Femur (tissue), 1 donor: ENCODE measurements around the gene WDR18.
"Not testable (repeated sequence)": the region's sequence is repeated elsewhere in the genome, so short reads cannot be mapped to it uniquely, and the experiment has no call there.

Source experiments
- DNase-seq: peaks from one replicate; pipeline ENCODE4 v3.0.0-alpha.2; 2017

Gene WDR18

GRCh38 chr19:950352-951066 is 33.6 kb upstream of the WDR18 start:
- no peak for DNase-seq

DNA sequence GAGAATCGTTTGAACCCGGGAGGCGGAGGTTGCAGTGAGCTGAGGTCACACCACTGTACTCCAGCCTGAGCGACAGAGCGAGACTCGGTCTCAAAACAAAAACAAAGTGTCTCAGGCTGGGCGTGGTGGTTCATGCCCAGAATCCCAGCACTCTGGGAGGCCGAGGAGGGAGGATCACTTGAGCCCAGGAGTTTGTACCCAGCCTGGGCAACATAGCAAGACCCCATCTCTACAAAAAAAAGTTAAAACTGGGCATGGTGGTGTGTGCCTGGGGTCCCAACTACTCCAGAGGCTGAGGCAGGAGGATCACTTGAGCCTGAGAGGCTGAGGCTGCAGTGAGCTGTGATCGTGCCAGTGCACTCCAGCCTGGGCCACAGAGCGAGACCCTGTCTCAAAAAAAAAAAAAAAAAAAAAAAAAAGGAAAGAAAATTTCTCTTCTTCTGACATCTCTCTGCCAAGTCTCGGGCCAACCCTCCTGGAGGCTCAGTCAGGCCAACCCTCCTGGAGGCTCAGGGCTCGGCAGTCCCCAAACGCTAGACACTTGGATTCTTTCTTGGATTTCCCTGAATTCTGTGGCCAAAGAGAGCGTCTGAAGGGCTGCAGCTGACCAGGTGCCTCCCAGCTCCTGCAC is 32.0 kb upstream of the WDR18 start:
- no peak for DNase-seq

DNA sequence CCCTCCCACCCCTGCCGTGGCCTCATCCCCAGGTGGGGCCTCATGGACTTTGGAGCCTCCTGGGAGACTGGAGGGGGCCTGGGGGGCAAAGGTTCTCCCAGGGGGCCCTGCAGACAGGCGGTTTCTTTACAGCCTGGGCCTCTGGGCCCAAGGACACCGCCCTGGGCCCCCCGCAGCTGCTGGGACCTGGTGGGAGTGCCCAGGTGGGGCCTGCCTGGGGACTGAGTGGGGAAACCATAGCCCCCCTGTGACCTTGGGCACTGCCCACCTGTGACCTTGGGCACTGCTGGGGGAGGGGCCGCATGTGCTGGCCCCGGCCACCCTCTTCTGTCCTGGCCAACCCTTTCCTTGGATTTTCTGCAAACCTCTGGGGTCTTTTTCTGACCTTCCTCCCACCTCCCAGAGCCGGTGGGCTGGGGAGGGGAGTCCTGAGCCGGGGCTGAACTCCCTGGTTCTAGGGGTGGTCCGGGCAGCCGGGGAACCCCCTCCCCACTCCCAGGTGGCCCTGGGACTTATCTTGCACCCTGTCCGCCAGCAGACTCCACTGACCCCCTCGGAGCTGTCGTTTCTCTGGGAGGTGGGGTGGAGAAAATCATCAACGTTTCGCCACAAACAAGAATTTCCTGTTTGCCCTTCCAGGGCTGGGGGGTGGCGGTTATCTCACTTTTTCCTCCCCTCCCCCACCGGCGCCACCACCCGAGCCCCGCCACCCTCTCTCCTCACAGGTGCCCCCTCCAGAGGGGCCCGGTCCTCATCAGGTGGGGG is 31.3 kb upstream of the WDR18 start:
- DNase-seq: no peak

GRCh38 chr19:953445-954271 is 30.5 kb upstream of the WDR18 start:
- no peak for DNase-seq

DNA sequence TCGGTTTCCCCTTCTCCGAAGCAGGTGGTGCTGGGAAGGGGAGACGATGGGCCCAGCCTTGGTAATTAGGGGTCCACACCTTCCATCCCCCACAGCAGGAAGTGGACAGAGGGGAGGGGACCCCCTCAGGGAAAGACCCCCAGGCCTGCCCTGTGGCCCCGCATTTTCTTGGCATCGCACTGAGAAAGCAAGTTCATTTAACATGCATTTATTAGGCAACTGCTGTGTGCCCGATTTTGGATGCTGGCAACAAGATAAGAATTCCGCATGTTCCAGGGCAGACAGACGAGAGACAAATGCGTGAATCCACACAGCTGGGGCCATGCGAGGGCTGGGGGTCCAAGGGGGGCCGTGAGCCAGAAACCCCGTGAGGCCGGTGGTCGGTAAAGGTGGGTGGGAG is 29.9 kb upstream of the WDR18 start:
- no peak for DNase-seq

- no peak for DNase-seq
Observed at GRCh38 chr19:954672-955494, 29.3 kb upstream of the WDR18 start.

- DNase-seq: no peak
Observed at GRCh38 chr19:955803-956765, 28.1 kb upstream of the WDR18 start.

DNA sequence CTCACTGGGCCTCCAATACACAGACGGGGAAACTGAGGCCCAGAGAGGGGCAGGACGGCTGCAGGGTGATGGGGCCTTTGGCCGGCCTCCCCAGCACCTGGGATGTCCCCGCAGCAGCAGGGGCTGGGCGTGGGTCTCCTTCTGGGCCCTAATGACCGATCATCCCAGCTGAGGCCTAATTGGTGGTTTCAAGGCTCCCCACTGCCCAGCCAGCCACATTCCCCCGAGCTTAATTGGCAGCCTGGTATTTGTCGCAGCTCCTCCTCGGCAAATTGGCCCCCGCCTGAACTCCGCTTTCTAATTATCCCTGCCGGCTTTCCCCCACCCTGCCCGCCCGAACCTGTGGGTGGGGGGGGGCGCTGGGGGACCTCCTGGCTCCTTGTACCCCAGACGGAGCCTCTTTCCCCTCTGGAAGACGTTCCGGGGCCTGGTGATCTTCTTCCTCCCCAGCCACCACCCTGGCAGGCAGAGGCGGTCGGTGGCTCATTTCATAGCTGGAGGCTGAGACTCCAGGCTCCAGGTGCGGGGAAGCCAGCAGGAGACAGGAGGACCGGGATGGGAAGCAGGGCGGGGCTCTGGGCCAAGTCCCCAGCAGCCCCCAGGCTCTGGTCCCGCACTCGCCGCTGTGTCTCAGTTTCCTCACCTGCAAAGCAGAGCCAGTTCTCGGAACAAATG is 27.2 kb upstream of the WDR18 start:
- no peak for DNase-seq

GRCh38 chr19:957578-957977 is 26.6 kb upstream of the WDR18 start:
- not testable (repeated sequence) for DNase-seq

GRCh38 chr19:958967-959855 is 24.9 kb upstream of the WDR18 start:
- no peak for DNase-seq

GRCh38 chr19:960020-960419 is 24.1 kb upstream of the WDR18 start:
- no peak for DNase-seq

GRCh38 chr19:960601-960938 is 23.6 kb upstream of the WDR18 start:
- no peak for DNase-seq

DNA sequence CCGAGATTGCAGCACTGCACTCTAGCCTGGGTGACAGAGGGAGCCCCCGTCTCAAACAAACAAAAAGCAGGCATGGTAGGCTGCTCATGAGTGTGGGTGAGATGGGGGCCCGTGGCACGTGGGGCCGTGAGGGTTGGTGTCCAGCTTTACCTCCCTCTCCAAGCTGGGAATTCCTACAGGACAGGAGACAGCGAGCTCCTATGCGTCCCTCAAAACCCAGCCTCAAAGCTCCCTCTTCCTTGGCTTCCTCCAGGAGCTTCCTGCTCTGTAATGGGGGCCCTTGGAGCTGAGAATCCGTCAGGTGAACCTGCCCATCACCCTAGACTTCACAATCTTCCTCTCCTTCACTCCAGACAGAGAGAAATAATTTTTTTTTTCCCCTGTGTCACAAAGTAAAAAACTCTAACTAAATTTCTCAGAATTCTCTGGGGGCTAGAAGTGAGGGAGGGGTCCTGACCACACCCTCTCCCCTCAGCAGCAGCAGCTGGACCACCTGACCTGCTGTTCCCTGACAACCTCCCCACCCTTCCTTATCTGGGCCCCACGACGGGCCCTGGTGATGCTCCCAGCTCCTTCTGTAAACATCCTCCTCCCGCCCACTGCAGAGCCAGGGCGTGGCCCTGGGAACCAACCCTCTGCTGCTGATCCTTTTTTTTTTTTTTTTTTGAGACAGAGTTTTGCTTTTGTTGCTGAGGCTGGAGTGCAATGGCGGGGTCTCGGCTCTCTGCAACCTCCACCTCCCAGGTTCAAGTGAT is 22.1 kb upstream of the WDR18 start:
- DNase-seq: no peak

DNA sequence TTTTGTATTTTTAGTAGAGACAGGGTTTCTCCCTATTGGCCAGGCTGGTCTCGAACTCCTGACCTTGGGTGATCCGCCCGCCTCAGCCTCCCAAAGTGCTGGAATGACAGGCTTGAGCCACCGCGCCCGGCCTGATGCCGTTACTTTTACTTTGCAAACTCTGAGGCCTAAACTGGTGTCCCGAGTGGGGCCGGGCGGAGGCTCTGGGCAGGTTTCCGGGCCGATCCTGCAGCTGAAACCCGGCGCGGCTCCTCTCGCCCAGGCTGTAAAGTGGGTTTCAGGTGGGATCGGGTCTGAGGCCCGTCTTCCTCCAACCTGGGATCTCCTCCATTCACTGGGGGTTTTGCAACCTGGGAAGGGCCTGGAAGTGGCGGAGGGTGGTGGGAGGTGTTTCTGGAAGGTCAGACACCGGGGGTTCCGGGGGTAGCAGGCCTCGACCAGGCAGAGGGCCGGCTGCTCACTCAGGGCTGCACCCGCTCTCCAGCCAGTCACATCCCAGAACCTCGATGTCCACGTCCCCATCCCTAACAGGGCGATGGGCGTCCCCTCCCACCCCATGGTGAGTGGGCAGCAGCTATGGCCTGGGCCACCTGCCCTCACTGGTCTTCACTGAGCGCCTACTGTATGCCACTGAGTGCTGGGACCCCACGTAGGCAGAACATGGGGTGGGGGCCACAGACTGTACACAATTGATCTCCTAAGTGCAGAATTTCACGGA is 21.3 kb upstream of the WDR18 start:
- DNase-seq: no peak

DNA sequence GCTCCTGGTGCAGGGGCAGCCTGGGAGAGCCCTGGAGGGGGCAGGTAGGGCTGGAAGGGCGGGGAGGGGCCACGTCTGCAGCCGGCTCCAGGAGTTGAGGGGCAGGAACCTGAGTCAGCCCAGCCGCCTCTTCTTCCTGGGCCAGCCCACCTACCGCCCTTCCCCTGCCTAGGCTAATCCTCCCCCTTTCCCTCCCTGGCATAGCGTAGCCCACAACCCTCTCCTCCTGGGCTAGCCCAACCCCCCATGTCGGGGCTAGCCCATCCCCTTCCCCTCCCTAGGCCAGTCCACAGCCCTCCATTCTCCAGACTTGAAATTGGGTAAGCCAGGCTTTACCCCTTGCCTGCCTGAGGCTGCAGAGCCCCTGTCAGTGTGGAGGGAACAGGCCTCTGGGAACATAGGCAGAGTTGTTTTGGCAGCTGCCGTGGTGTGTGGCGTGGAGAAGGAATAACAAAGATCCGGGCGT is 20.6 kb upstream of the WDR18 start:
- DNase-seq: no peak

DNA sequence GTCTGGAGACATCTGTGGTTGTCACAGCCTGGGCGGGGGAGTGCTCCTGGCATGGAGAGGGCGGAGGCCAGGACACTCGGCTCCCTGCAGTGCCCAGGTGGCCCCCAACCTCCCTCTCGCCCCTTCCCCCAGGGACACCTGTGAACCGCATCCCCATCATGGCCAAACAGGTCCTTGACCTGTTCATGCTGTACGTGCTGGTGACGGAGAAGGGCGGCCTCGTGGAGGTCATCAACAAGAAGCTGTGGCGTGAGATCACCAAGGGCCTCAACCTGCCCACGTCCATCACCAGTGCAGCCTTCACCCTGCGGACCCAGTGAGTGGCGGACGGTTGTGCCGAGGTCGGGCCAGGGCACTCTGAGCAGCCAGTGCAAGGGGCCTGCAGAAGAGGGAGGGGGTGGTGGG is 20.0 kb upstream of the WDR18 start:
- DNase-seq: no peak

DNA sequence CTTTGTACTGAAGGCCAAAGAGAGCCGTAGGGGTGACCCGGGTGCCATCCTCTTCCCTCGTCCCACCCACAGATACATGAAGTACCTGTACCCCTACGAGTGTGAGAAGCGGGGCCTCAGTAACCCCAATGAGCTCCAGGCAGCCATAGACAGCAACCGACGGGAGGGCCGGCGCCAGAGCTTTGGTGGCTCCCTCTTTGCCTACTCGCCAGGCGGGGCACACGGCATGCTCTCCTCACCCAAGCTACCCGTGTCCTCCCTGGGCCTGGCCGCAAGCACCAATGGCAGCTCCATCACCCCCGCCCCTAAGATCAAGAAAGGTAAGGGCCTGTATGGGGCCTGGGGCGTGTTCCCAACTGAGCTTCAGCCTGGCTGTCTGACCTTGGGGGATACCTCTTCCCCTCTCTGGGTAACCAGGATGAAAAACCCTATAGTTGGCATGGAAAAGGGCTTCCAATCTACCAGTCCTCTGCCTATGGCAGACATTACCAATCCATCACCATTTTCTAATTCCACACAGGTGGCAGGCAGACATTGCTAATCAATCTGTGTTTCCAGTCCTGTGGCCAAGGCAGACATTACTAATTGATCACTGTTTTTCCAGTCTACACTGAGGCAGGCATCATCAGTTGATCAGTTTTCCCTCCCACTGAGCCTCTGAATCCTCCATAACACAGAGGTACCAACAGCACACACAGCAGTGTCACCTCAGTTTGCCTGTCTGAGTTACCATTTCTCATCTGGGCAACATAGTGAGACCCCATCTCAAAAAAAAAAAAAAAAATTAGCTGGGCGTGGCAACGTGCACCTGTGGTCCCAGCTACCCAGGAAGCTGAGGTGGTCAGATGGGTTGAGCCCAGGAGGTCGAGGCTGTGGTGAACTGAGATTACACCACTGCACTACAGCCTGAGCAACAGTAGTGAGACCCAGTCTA is 19.1 kb upstream of the WDR18 start:
- DNase-seq: no peak
